Activated CD8-positive, alpha-beta memory T cell treated with anti-CD3 and anti-CD28 coated beads, Interleukin-2, amount 50 U/mL, for 4 hours (primary cell): ENCODE results near the gene SLC16A12.

Experiments used
- DNase-seq: peaks from one replicate; pipeline ENCODE4 v3.0.0-alpha.2; 2020

SLC16A12 gene

DNA sequence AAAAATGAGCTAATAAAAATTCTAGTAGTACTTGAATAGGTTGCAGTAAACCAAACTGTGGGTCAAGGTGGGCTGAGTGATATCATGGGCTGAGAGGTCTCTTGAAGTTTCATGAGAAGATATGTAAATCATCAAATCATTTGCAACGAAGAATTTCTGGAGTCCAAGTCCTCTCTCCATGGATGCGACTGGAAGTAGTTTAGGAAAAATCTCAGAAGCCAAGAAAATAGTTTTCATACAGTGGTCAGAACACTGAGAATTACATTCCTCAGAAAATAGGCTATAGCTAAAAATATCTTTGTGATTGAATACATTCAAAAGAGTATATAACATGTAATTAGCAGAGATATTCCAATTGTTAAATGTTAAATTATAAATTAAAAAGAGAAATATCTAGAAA lies 146.6 kb downstream of the SLC16A12 start:
- no peak for DNase-seq

DNA sequence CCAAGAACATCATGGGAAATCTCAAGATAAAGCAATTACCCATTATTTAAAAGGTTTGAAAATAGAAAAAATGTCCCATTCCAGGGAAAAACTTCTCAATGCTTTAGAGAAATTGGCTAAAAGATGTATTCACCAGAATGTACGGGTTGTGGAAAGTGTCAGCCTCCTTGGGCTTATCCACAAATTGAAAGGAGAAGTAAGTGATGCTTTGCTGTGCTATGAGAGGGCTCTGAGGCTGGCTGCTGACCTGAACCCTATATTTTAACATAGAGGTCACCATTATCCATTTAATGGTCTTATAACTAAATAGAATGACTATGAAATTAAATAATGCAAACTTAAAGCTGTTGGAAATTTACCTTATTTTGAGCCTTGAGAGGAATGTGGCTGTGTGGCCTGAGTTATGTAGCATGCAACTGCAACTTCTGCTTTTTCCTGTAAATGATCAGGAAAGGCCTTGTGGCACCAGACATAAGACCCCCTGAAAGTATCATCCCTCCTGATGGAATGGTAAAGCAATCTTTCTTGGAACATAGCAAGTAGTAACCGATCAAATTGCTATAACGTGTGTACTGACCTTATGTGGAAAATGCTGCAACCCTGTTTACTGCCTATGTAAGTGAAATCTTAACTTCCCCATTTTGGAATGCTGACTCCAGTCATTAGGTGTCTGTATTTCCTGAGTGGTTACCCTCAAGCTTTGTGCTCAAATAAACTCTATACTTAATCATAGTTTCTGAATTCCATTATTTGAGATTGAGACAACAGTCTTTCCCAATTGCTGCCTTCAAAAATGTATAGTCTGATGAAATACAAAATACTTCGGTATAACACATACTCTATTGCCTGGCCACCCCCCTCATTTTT lies 150.7 kb downstream of the SLC16A12 start:
- no peak for DNase-seq

DNA sequence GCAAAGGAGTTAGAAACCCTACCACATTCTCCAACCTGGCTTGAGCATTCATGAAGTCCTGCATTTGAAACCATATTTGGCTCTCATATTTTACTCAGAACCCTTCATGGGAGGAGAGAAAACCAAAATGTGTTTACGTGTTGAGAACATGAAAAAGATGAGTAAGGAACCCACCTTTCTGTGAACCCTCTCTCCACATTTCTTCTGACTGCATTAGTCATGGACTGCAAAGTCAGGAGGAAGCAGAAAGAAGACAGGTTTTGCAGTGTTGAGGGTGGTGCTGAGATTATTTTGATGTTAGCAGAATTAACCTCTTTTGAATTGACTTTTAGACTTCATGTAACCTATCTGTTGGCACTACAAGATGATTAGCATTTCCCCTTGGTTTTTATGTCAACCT lies 152.6 kb downstream of the SLC16A12 start:
- DNase-seq: no peak
